Measurements from ENCODE around the gene CTSF.
"Not testable (repeated sequence)": the region's sequence is repeated elsewhere in the genome, so short reads cannot be mapped to it uniquely, and the experiment has no call there.

CTSF gene

DNA sequence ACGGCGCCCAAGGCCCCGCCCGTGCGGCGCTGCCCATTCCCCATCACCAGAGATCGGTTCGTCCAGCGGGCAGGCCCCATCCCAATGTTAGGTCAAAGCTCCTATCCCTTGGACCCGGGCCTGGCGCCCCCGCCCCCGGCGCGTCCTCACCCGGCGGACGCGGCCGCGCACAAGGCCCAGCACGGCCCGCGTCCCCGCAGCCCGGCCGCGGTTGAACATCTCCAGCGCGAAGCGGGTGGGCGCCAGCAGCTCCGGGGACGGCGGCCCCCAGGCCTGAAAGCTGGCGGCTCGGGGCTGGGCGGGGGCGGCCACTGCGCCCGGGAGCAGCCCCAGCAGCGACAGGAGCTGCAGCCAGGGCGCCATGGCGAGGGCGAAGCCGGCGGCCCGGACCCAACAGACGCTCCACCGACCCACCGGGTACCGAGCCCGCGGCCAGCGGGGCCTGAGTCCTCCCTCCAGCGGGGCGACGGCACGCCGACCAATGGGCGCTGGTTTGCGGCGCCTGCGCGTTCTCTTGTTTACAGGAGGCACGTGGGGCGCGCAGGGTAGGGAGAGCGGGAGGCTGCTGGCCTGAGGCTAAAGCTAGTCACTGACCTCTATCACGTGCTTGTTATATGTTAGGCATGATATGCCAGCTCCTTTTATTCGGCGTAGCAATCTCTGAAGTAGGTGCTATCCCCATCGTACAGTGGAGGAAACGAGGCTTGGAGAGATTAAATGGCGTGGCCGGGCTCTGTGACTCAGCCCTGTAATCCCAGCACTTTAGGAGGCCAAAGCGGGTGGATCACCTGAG lies at the start of gene CTSF:
Gene CTSF (minus strand): TSS at position 483 of the 793 bp plus-strand sequence. CDS start 120 bp downstream, at position 363.
- DNase-seq = peak; percentile 76

DNA sequence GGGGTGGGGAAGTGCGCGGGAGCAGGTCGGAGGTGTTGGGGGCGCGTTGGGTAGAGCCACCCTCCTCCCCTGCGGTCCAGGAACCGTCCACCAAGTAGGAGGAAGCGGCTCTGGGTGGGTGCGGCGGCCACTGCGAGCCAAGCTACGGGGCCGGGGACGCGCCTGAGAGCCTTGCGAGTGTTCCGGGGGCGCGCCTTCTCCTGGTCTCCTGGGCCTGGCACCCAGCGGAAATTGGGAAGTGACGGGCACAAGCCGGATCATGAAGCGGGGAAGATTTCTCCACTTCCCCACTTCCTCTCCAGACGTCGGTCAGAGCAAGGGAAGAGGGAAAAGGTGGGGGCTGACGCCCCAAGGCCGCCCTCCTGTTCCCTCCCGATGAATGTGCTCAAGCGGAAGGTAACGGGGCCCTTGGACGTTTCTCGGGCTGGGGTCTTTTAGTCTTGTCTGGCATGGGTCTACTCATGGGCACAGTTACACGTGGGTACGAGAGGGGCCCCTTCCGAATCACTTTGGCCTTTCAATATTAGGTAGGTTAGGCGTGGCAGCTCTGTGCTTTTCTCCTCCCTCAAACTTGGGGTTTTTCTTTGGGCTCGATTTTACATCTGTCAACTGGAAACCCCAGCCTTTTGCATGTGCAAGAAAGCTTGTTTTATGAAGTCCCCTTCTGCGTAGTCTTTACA lies 48.9 kb upstream of the CTSF start:
- no peak for DNase-seq

DNA sequence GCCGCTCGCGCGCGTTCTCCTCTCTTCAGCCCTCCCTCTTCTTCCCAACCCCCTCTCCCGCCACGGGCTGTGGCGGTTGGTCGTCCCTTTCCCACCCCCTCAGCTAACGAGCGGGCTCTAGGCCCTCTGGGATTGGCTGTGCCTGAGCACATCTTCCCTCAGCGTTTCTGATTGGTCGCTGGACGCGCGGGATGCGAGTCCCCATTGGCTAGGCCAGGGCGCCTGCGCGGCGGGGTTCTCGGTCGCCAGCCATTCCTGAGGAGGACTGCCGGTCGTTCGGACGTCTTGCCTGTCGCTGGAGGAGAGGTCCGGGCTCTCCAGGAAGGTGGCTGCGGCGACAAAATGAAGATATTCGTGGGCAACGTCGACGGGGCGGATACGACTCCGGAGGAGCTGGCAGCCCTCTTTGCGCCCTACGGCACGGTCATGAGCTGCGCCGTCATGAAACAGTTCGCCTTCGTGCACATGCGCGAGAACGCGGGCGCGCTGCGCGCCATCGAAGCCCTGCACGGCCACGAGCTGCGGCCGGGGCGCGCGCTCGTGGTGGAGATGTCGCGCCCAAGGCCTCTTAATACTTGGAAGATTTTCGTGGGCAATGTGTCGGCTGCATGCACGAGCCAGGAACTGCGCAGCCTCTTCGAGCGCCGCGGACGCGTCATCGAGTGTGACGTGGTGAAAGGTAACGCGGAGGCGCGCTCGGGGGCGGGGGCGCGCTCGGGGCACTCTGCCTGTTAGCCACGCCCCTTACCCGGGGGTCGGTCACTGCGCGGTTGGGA lies 48.2 kb upstream of the CTSF start, which contains the start of gene RBM14:
Gene RBM14 (plus strand): TSS at position 252 of the 776 bp plus-strand sequence. CDS start 91 bp downstream, at position 343.
- peak; percentile 96 for DNase-seq

DNA sequence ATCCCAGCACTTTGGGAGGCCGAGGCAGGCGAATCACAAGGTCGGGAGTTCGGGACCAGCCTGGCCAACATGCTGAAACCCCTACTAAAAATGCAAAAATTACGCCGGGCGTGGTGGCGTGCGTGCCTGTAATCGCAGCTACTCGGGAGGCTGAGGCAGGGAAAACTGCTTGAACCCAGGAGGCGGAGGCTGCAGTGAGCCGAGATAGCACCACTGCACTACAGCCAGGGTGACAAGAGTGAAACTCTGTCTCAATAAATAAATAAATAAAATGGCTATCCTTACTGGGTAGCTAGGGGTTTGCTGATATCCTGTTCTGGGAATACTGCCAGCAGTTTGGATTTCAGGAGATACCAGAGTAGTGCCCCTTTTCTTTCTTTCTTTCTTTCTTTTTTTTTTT lies 45.7 kb upstream of the CTSF start:
- DNase-seq = no peak

DNA sequence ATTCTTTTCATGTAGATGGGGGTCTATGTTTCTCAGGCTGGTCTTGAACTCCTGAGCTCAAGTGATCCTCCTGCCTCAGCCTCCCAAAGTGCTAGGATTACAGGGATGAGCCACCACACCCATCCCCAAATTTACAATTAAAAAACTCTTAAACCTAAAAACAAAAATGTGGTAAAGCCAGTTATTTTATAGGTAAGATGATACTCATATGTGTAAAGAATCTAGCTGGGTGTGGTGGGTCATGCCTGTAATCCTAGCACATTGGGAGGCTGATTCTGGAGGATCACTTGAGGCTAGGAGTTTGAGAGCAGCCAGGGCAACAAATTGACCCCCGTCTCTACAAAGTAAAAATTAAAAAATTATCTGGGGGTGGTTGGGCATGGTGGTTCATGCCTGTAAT lies 44.1 kb upstream of the CTSF start:
- DNase-seq = no peak

DNA sequence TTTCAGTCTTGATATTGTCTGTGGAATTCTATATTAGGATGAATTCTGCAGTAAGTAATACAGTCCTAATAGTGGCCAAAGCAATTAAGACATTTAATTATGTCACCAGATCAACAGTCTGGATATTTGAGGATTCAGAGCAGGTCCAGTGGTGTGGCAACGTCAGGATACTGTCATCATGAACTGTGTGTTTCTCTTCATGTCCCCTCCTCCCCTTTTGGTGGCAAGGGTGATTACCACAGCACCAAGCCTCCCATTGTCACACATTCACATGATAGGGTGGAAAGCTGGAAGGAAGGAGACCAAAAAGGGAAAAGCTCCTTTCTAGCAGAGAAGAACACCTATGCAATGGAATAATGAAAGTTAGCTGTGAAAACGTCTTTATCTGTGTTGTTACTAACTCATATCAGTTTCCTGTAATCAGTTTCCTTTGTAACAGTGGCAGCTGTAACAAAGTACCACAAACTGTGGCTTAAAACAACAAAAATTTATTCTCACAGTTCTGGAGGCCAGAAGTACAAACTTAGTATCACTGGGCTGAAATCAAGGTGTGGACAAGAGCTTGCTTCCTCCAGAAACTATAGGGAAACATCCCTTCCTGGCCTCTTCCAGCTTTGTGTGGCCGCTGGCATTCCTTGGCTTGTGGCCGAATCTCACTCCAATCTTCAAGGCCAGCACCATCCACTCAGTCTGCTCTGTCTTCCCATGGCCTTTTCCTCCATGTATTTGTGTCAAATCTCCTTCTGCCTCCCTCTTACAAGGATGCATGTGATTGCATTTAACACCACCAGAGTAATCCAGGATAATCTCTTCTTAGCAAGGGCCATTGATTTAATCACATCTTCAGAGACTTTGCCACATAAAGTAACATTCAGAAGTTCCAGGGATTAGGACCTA lies 41.6 kb upstream of the CTSF start:
- no peak for DNase-seq

DNA sequence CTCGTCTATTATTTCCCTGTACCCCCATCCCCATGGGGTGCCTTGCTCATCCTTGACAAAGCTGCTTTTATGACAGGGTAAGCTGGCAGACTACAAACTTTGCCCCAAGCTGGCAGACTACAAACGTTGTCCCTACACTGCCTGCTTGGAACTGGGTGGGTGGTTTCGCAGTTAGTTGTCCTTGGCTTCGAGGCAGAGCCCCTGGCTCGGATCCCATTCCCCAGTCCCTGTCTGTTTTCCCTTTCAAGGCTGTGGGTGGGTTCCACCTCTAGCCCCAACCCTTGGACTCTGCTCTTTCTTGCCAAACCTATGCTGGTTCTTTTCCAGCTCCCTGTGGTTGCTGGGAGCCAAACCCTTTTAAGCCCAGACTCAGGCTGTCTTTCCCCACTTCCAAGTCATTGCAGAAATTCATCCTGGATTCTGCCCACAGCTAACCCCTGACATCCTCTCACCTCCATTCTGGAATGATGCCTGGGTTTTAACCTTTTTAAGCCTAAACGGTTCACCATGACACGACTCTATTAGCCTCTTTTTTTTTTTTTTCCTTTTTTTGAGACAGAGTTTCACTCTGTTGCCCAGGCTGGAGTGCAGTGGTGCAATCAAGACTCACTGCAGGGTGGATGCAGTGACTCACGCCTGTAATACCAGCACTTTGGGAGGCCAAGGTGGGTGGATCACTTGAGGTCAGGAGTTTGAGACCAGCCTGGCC lies 38.9 kb upstream of the CTSF start:
- DNase-seq = no peak

DNA sequence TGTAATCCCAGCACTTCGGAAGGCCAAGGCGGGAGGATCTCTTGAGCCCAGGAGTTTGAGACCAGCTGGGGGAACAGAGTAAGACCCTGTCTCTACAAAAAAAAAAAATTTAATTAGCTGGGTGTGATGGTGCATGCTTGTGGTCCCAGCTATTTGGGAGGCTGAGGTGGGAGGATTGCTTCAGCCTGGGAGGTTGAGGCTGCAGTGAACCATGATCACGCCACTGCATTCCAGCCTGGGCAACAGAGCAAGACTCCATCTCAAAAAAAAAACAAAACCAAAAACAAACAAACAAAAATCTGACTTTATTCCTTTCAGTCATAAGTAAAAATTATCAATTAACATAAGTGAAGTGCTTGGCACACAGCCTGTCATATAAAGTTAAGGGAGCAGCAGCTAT lies 38.2 kb upstream of the CTSF start:
- DNase-seq = not testable (repeated sequence)

DNA sequence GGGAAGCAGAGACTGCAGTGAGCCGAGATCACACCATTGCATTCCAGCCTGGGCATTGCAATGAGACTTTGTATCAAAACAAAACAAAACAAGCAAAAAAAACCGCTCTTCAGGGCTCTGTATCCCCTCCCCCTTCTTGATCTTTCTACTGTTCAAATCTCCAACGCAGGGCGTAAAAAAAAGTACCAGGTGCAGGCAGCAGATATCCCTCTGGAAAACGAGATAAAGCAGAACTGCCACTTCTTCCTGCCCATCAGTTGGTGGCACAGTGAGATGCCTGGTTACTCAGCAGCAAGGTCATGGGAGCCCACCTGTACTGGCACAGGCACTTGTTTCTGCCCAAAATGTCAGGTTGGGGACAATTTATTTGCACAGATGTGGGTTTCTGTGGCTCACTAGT lies 35.7 kb upstream of the CTSF start:
- no peak for DNase-seq

DNA sequence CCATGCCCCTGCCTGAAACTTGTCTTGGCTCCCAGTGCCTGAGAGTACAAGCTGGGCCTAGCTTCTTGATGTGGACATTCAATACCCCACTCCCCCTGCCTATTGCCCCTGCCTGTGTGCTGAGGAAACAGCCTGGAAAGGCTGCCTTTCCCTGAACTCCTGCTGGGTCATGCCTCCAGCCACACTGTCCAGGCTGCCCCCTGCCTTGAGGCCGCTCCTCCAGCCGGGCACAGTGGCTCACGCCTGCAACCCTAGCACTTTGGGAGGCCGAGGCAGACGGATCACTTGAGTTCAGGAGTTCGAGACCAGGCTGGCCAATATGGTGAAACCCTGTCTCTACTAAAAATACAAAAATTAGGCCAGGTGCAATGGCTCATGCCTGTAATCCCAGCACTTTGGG lies 34.7 kb upstream of the CTSF start:
- DNase-seq = no peak

DNA sequence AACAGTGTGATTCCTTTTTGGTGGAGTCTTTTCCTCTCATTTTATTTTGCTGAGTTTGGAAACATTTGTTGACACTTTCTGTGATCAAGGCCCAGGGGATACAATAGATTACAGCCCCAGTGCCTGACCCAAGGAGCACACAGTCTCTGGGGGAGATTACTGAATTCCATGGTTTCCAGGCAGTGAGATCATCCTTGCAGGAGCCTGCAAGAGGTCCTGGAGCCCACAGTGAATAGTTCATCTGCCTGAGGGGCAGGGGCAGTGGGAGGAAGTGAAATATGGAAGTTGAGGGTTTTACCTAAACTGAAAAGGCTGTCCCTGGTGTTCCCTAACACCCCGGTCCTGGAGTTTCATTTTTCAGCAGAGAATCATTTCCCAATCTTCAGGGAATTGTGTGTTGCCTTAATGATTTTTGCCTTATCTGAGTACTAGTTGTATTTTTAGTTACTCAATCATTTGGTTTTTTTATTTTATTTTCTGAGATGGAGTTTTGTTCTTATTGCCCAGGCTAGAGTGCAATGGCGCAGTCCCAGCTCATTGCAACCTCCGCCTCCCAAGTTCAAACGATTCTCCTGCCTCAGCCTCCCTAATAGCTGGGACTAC lies 32.3 kb upstream of the CTSF start:
- DNase-seq = no peak

DNA sequence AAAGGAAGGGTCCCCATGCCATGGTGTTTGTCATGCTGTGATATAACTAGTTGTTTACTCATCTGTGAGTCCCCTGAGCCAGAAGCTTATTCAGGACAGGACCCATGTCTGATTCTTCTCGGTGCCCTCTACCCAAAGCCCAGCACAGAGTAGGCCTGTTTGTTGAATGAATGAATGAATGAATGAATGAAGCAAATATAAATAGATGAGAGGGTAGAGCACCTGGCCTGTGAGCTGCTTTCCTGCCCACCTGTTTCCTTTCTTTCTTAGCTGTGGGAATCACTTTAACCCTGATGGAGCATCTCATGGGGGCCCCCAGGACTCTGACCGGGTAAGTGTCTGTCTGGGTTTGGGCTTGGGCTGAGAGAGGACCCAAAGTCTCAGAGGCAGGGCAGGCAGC lies 31.8 kb upstream of the CTSF start:
- no peak for DNase-seq

DNA sequence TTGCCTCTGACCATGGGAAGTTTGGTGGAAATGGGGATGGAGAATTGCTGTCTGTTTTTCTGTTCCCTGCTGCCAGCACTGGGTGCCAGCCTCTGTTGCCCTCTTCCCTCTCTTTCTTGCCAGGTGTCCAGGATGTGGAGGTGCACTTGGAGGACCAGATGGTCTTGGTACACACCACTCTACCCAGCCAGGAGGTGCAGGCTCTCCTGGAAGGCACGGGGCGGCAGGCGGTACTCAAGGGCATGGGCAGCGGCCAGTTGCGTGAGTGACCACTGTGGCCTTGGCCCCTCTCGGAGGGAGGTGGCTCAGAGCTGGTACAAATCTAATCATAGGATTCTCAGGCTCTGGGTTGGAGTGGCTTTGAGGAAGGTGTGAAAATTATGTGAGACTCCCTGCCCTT lies 30.6 kb upstream of the CTSF start:
- no peak for DNase-seq

DNA sequence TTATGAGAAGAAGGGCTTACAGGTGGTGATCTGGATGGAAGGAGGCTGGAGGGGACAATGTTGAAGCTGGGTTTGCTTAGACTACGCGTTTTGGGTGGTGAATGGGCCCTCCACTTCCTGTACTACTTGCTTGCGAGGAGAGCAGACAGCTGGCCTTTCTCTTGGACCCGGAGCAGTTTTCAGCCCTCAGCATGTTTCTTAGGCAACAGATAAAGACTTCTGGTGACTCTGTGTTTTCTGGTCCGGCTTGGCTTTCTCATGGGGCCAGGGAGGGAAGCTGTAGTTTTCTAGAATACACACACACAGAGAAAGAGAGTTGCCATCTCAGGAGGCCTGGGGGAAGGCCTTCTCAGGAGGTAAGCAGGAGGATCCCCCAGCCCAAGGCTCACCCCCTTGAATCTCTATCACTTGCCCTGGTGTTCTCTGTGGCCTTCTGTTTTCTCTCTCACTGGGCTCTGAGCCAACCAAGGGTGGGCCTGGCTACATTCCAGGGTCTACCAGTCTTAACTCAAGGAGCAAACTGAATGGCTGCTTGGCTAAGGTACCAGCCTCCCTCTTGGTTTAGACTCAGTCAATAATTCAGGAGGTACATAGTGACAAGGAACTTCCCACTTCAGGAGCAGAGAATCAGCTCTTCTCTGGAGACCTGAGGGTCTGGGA lies 27.0 kb upstream of the CTSF start:
- DNase-seq = no peak

DNA sequence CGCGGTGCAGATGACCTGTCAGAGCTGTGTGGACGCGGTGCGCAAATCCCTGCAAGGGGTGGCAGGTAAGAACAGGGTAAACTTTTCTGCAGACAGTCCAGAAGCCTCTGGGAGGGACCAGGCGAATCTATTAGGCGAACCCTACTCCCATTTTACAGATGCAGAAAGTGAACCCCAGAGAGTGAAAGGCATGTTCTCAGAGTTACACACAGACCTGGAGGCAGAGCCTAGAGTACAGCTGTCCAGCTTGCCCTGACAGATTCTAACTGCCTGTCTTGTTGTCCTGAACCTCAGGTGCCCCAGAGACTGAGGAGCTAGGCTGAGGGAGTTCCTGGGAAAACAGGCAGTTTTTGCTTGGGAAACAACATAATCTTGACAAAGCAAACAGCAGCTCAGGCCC lies 25.2 kb upstream of the CTSF start:
- DNase-seq = no peak

DNA sequence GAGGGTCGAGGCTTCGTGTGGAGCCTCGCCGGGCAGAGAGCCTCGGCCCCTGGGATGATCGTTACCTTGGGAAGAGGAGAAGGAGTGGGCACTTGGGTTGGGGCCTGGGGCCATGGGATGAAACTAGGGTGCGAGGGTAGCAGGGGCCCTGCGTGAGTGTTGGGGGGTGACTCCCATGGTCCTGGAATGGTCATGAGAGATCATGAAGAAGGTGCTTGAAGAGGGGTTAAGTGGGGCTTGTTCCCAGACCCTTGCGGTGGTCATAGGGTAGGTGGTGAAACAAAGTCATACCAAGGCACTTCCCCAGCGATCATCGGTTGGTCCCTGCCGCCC lies 24.9 kb upstream of the CTSF start:
- no peak for DNase-seq

DNA sequence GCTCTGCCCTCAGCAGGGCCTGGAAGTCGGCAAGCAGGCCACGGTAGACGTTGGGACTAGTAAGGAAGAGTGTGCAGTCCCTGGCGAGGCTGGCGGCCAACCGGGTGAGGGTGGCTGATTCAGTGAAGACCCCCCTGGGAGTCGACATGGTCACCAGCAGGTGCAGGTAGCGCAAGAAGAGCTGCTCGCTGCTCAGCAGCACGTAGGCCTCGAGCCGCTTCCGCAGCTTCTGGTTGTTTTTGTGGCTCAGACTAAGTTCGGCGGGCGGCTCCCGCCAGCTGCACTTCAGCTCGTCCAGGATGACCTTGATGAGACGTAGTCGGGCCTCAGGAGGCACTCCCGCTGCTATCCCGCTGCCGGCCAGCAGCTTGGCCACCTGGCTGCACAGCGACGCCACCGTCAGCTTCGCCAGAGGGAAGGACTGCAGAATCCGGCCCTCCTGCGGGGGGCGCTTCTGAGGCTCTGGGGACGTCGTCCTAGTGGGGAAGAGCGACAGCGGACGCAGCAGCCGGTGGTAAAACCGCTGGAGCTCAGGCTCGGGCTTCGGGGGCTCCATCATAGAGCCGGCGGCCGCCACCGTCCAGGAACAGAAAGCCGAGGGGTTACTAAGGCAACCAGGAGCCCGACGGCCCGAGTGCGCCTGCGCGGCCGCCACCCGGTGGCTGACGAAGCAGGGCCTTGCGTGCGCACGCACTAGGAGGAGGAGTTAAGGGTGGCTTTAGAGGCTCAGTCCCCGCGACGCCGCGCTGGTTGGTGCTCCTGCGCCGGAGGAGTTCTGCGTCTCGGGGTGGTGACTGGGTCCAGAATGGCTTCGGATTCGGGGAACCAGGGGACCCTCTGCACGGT lies 24.3 kb upstream of the CTSF start, which contains the start of the genes CCDC87 and CCS:
Gene CCDC87 (minus strand): TSS at position 607 of the 846 bp plus-strand sequence. CDS start 48 bp downstream, at position 559.
Gene CCS (plus strand): TSS at position 729 of the 846 bp plus-strand sequence. CDS start 77 bp downstream, at position 806.
- DNase-seq = peak; percentile 86

DNA sequence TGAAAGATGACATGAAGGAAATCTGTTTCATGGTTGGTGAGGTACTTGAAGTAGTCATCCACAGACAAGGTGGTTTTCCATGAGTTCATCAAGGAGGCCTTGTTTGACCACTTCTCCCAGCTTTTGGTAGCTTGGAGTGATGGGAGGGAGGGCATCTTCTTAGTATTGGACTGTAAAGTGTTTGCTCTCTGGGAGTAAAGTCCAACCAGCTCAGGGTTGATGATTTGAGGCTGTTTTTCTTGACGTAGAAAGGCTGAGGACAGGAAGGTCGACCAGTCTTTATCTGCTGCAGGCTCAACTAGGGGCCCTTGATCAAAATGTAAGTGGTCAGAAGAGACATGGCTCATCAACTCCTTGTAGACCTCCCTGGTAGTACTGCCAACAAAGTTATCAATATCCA lies 22.8 kb upstream of the CTSF start:
- no peak for DNase-seq

DNA sequence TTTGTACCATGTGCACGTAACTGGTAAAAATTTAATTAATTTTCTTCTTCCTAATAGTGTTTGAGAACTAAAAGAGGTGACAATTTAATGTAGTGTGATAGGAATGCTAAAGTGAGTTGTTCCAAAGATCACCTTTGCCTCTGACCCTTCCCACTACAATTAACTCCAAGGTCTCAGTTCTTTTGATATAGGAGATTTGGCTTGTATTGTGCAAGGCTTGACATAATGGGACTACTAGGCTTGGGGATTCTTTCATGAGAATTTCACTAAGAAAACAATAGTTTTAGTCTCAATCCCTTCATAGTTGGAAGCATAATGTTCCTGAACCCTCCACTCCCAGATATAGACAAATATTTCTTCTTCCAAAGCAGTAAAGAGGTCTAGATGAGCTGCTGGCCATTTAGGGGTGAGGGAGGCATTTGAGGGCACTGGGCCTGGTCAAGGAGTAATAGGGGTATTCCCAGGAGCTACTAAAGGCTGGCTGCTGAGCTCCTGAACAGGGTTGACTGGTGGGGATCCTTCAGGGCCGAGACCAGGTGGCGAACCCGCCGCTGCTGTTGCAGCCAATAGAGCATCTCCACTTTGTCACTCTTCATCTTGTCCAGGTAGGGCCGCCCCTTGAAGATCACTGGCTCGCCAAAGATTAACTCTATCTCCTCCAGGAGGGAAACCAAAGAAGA lies 21.7 kb upstream of the CTSF start:
- DNase-seq = no peak
